A549 (cell line): ENCODE data around the gene SLCO3A1. TPM values are rescaled to one million over a fixed set of nuclear protein-coding genes. Genes with fewer than 3 reads are reported as not detected.

Experiments used
- ATAC-seq, 2 experiments: fragments of 200-7000 bp in 1 of 2; fragments of >200 bp in 1 of 2; cut with Nextera tagmentation in 1 of 2; cut with Tn5 transposase in 1 of 2; 3 replicates each; pipeline versions ENCODE4 v1.8.0 to v1.9.1; 2018 to 2020; ENCODE audit warnings: mild to moderate bottlenecking in 1 of 2, moderate library complexity in 1 of 2
- CTCF ChIA-PET: fragments of 300-600 bp; sonication (Branson Sonifier 250); formaldehyde crosslinking; extraction: SDS; loops from one replicate; lab custom pipeline; 2021; ENCODE audit warnings: antibody characterized with exemption, inconsistent platforms; lab: Yijun Ruan, JAX
- POLR2A ChIA-PET: fragments of 350-600 bp; formaldehyde crosslinking; extraction: SDS; loops from one replicate; lab custom pipeline; 2021; ENCODE audit warnings: antibody characterized with exemption, inconsistent platforms; lab: Yijun Ruan, JAX
- DNase-seq, 2 experiments: peaks; one replicate each; pipeline versions ENCODE4 v3.0.0 to v3.0.0-alpha.2; 2011 to 2016; ENCODE audit warnings: low read depth in 1 of 2, low spot score in 1 of 2
- FAIRE-seq: peaks from 2 replicates; lab custom pipeline; 2011; peaks lifted over from hg19 to GRCh38; lab: Jason Lieb, UNC
- H3K27ac ChIP-seq, 2 experiments: fragments of >200 bp; sonication (Bioruptor Twin); formaldehyde crosslinking; 3 replicates each; pipeline ENCODE4 v1.5.1; 2016 to 2017
- H3K4me1 ChIP-seq: fragments of >200 bp; sonication (Bioruptor Twin); formaldehyde crosslinking; 3 replicates; pipeline ENCODE4 v1.6.1; 2016
- H3K4me2 ChIP-seq: fragments of >200 bp; sonication (Bioruptor Twin); formaldehyde crosslinking; 3 replicates; pipeline ENCODE4 v1.6.1; 2016
- H3K4me3 ChIP-seq: fragments of >200 bp; sonication (Bioruptor Twin); formaldehyde crosslinking; 3 replicates; pipeline ENCODE4 v1.5.1; 2016
- H3K9me3 ChIP-seq: fragments of >200 bp; sonication (Bioruptor Twin); formaldehyde crosslinking; 3 replicates; pipeline ENCODE4 v1.6.1; 2016
- CBX8 ChIP-seq: fragments of 200-600 bp; sonication (generic); IDR thresholded peaks from 2 replicates; pipeline ENCODE4 v1.6.1; 2016
- CHD4 ChIP-seq: fragments of 200-600 bp; sonication (generic); IDR thresholded peaks from 2 replicates; pipeline ENCODE4 v1.6.1; 2016; ENCODE audit warnings: antibody characterized with exemption, mild to moderate bottlenecking, borderline replicate concordance
- ESRRA ChIP-seq: fragments of 150-350 bp; IDR thresholded peaks from 2 replicates; pipeline ENCODE4 v1.6.1; 2014; ENCODE audit warnings: mild to moderate bottlenecking, low read length, borderline replicate concordance
- FOSL2 ChIP-seq, 2 experiments: fragments of 450-650 bp in 1 of 2; fragments of >200 bp in 1 of 2; sonication (Bioruptor Twin) in 1 of 2; formaldehyde crosslinking; IDR thresholded peaks; 2 replicates each; pipeline versions ENCODE4 v1.5.0 to v1.6.1; 2016 to 2020; ENCODE audit warnings: mild to moderate bottlenecking in 1 of 2, moderate library complexity in 1 of 2
- GATA3 ChIP-seq: IDR thresholded peaks from 2 replicates; pipeline ENCODE4 v1.6.1; 2012; ENCODE audit warnings: borderline replicate concordance
- HDAC2 ChIP-seq: fragments of 200-600 bp; sonication (generic); IDR thresholded peaks from 2 replicates; pipeline ENCODE4 v1.6.1; 2016
- HEYL ChIP-seq: fragments of 250-450 bp; sonication (Bioruptor Pico); IDR thresholded peaks from 2 replicates; pipeline ENCODE4 v1.8.0; 2021; ENCODE audit warnings: mild to moderate bottlenecking, moderate library complexity
- JUN ChIP-seq, 2 experiments: fragments of >200 bp; sonication (Bioruptor Twin); formaldehyde crosslinking; IDR thresholded peaks; 2 replicates in 1 of 2; 3 replicates in 1 of 2; pipeline ENCODE4 v1.6.1; 2016 to 2017
- JUNB ChIP-seq: fragments of >200 bp; sonication (Bioruptor Twin); formaldehyde crosslinking; IDR thresholded peaks from 2 replicates; pipeline ENCODE4 v1.6.1; 2016
- KDM5A ChIP-seq: fragments of 200-600 bp; sonication (generic); IDR thresholded peaks from 2 replicates; pipeline ENCODE4 v1.6.1; 2016; ENCODE audit warnings: antibody characterized with exemption, mild to moderate bottlenecking
- MAFK ChIP-seq: fragments of 450-650 bp; IDR thresholded peaks from 2 replicates; pipeline ENCODE4 v1.6.1; 2014; ENCODE audit not compliant: partially characterized antibody
- MAZ ChIP-seq: fragments of 150-350 bp; IDR thresholded peaks from 2 replicates; pipeline ENCODE4 v1.6.1; 2014; ENCODE audit warnings: antibody characterized with exemption, low read depth, low read length, borderline replicate concordance
- POLR2A ChIP-seq: IDR thresholded peaks from 2 replicates; pipeline ENCODE4 v1.6.1; 2012; ENCODE audit warnings: mild to moderate bottlenecking, low read length
- POLR2AphosphoS2 ChIP-seq: conservative IDR thresholded peaks from 2 replicates; pipeline ENCODE4 v1.6.1; 2012; ENCODE audit warnings: low read length, improper control_type of control experiment, inconsistent platforms
- RARB ChIP-seq: fragments of 250-450 bp; sonication (Bioruptor Pico); IDR thresholded peaks from 2 replicates; pipeline ENCODE4 v1.8.0; 2021; ENCODE audit warnings: mild to moderate bottlenecking, moderate library complexity
- RNF2 ChIP-seq: fragments of 200-600 bp; sonication (generic); IDR thresholded peaks from 2 replicates; pipeline ENCODE4 v1.6.1; 2016; ENCODE audit warnings: low read depth, mild to moderate bottlenecking, antibody characterized with exemption, moderate library complexity, borderline replicate concordance
- SMC3 ChIP-seq: fragments of >200 bp; sonication (Bioruptor Twin); formaldehyde crosslinking; IDR thresholded peaks from 3 replicates; pipeline ENCODE4 v1.6.1; 2018; ENCODE audit warnings: inconsistent platforms
- SREBF2 ChIP-seq: fragments of 450-650 bp; IDR thresholded peaks from 2 replicates; pipeline ENCODE4 v1.6.1; 2014; ENCODE audit warnings: mild to moderate bottlenecking, moderate library complexity
- ZC3H11A ChIP-seq: fragments of 450-650 bp; IDR thresholded peaks from 2 replicates; pipeline ENCODE4 v1.6.1; 2014; ENCODE audit warnings: antibody characterized with exemption, mild to moderate bottlenecking
- ZFP36 ChIP-seq: fragments of 450-650 bp; IDR thresholded peaks from 2 replicates; pipeline ENCODE4 v1.6.1; 2014; ENCODE audit warnings: borderline replicate concordance; ENCODE audit not compliant: partially characterized antibody
- WGBS: methylation state at CpG from one replicate; pipeline ENCODE4 v1.1.6; 2017; ENCODE audit errors: missing lambda C conversion rate; 5-methylcytosine and 5-hydroxymethylcytosine counted together
- polyA plus RNA-seq, 4 experiments: library from polyadenylated mRNA; depleted of rRNA in 3 of 4; stranded (reverse); fragments of >200 nt; fragmentation: RNase III in 1 of 4; extraction: RNeasy Plus Mini Kit Qiagen cat#74134 plus additional on column Dnase treatment in 1 of 4; gene quantifications; 2 replicates in 3 of 4; 3 replicates in 1 of 4; pipeline ENCODE4 v1.2.3, GENCODE V29; 2011 to 2017
- TF ChIP-seq, protein P1 (sequence below): IDR thresholded peaks from 2 replicates; pipeline ENCODE4 v1.6.1; 2012; ENCODE audit warnings: low read depth, borderline replicate concordance
- TF ChIP-seq, protein P2 (sequence below): fragments of 250-450 bp; sonication (Bioruptor Pico); IDR thresholded peaks from 2 replicates; pipeline ENCODE4 v1.5.0; 2021; ENCODE audit warnings: mild to moderate bottlenecking, moderate library complexity, borderline replicate concordance
- TF ChIP-seq, protein P3 (sequence below): fragments of 150-350 bp; IDR thresholded peaks from 2 replicates; pipeline ENCODE4 v1.6.1; 2014; ENCODE audit warnings: low read depth, mild to moderate bottlenecking, low read length
- TF ChIP-seq, protein P4 (sequence below): IDR thresholded peaks from 2 replicates; pipeline ENCODE4 v1.6.1; 2012
- TF ChIP-seq, protein P5 (sequence below): fragments of 200-600 bp; sonication (generic); IDR thresholded peaks from 2 replicates; pipeline ENCODE4 v1.6.1; 2016; ENCODE audit warnings: antibody characterized with exemption, mild to moderate bottlenecking, moderate library complexity
- TF ChIP-seq, protein P6 (sequence below): fragments of 250-450 bp; sonication (Bioruptor Pico); IDR thresholded peaks from 2 replicates; pipeline ENCODE4 v1.5.0; 2020; ENCODE audit warnings: low read depth, mild to moderate bottlenecking, moderate library complexity

SLCO3A1 gene
- polyA plus RNA-seq, 2 of the 4 experiments (the other 2 are of a cell fraction) = 16.8 to 17.0 TPM

DNA sequence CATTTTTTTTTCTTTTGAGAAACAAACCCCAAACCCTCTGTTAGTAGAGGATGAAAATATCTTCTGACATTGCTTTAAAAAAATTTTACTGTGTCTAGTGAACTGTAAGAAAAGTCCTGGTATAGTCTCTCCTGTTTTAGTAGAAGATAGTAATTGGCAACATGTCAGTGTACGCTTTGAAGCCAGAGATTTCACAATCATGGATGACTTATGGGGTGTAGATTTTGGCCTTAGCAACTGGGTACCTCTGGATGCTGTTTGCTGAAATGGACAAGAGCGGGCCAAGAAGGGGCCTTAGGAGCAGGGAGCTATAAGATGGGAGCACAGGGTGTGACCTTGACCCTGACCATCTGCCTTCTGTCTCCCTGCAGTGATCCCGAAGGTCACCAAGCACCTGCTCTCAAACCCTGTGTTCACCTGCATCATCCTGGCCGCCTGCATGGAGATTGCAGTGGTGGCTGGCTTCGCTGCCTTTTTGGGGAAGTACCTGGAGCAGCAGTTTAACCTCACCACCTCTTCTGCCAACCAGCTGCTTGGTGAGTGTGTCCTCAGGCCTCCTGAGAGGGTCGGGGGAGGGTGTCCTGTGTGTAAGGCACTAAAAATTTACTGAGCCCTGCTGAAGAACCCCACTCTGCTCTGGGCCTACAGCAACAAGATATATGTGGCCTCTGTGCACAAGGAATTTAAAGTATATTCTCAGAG lies 266.7 kb downstream of the SLCO3A1 start:
- FAIRE-seq = no peak
- 81% methylated on average over 5 of the region's 6 CpGs for WGBS
- POLR2A ChIA-PET = no interaction called here
- Histone ChIP-seq H3K9me3 (0 out of 3 replicates have a peak, but pooled peaks cover 3% of the 10 kb centered on the region), H3K4me2 (no peak overlapping the region), H3K4me1 (no peaks in the 10 kb centered on the region), H3K4me3 (no peak overlapping the region)
- CTCF ChIA-PET = interaction anchor here (0.6 to 1.3 kb wide), 2 partner anchors 30 to 39 kb away, joined by 3 read pairs; no protein-coding TSS in a partner anchor
- no peak for ATAC-seq
- TF ChIP-seq, protein P1, sequence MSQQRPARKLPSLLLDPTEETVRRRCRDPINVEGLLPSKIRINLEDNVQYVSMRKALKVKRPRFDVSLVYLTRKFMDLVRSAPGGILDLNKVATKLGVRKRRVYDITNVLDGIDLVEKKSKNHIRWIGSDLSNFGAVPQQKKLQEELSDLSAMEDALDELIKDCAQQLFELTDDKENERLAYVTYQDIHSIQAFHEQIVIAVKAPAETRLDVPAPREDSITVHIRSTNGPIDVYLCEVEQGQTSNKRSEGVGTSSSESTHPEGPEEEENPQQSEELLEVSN = no peak
- TF ChIP-seq RARB (CRISPR knock-in tag) (no peak), ESRRA (no peak), ZC3H11A (no peak), MAZ (no peak), POLR2AphosphoS2 (no peak), MAFK (no peak), ZFP36 (no peak)
- TF ChIP-seq, protein P2, sequence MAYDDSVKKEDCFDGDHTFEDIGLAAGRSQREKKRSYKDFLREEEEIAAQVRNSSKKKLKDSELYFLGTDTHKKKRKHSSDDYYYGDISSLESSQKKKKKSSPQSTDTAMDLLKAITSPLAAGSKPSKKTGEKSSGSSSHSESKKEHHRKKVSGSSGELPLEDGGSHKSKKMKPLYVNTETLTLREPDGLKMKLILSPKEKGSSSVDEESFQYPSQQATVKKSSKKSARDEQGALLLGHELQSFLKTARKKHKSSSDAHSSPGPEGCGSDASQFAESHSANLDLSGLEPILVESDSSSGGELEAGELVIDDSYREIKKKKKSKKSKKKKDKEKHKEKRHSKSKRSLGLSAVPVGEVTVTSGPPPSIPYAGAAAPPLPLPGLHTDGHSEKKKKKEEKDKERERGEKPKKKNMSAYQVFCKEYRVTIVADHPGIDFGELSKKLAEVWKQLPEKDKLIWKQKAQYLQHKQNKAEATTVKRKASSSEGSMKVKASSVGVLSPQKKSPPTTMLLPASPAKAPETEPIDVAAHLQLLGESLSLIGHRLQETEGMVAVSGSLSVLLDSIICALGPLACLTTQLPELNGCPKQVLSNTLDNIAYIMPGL (CRISPR knock-in tag) = no peak
- TF ChIP-seq, all 56 proteins: peak for 0
- no peak for DNase-seq
- no peak overlapping the region for H3K27ac ChIP-seq

DNA sequence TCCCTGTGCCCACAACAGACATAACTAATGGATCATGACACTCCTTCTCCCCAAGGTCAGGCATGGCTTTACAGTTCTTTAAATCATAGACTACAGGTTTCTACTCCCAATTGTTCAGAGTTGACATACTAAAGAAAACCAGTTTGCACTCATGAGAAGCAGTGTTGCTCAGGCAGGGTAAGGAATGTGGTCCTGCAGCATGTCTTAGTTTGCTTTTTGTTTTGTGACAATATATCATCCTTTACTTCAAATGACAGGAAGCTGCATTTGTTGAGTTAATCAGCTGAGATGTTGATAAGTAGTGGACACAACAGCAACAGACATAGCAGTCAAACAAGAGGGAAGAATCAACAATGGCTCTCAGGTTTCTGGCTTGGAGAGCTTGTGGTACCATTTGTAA lies 267.5 kb downstream of the SLCO3A1 start:
- H3K9me3 ChIP-seq = 0 out of 3 replicates have a peak, but pooled peaks cover 3% of the 10 kb centered on the region
- H3K4me2 ChIP-seq = no peak overlapping the region
- DNase-seq (no peak), ATAC-seq (no peak), FAIRE-seq (peak; percentile 63)
- no peak overlapping the region for H3K27ac ChIP-seq
- ChIA-PET POLR2A (no interaction called here), CTCF (interaction anchor here (0.8 to 1.4 kb wide), 2 partner anchors 12 to 174 kb away, joined by 3 read pairs; no protein-coding TSS in a partner anchor)
- H3K4me3 ChIP-seq = no peak overlapping the region
- no peak for TF ChIP-seq JUN (IDR thresholded peaks at IDR 0.05)
- TF ChIP-seq CBX8 = no peak
- no peak for TF ChIP-seq HEYL (CRISPR knock-in tag)
- TF ChIP-seq GATA3 = no peak
- TF ChIP-seq ZC3H11A = no peak
- TF ChIP-seq, protein P3, sequence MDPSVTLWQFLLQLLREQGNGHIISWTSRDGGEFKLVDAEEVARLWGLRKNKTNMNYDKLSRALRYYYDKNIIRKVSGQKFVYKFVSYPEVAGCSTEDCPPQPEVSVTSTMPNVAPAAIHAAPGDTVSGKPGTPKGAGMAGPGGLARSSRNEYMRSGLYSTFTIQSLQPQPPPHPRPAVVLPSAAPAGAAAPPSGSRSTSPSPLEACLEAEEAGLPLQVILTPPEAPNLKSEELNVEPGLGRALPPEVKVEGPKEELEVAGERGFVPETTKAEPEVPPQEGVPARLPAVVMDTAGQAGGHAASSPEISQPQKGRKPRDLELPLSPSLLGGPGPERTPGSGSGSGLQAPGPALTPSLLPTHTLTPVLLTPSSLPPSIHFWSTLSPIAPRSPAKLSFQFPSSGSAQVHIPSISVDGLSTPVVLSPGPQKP = no peak
- TF ChIP-seq, protein P4, sequence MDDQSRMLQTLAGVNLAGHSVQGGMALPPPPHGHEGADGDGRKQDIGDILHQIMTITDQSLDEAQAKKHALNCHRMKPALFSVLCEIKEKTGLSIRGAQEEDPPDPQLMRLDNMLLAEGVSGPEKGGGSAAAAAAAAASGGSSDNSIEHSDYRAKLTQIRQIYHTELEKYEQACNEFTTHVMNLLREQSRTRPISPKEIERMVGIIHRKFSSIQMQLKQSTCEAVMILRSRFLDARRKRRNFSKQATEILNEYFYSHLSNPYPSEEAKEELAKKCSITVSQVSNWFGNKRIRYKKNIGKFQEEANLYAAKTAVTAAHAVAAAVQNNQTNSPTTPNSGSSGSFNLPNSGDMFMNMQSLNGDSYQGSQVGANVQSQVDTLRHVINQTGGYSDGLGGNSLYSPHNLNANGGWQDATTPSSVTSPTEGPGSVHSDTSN = no peak
- TF ChIP-seq, protein P5, sequence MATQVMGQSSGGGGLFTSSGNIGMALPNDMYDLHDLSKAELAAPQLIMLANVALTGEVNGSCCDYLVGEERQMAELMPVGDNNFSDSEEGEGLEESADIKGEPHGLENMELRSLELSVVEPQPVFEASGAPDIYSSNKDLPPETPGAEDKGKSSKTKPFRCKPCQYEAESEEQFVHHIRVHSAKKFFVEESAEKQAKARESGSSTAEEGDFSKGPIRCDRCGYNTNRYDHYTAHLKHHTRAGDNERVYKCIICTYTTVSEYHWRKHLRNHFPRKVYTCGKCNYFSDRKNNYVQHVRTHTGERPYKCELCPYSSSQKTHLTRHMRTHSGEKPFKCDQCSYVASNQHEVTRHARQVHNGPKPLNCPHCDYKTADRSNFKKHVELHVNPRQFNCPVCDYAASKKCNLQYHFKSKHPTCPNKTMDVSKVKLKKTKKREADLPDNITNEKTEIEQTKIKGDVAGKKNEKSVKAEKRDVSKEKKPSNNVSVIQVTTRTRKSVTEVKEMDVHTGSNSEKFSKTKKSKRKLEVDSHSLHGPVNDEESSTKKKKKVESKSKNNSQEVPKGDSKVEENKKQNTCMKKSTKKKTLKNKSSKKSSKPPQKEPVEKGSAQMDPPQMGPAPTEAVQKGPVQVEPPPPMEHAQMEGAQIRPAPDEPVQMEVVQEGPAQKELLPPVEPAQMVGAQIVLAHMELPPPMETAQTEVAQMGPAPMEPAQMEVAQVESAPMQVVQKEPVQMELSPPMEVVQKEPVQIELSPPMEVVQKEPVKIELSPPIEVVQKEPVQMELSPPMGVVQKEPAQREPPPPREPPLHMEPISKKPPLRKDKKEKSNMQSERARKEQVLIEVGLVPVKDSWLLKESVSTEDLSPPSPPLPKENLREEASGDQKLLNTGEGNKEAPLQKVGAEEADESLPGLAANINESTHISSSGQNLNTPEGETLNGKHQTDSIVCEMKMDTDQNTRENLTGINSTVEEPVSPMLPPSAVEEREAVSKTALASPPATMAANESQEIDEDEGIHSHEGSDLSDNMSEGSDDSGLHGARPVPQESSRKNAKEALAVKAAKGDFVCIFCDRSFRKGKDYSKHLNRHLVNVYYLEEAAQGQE = no peak
- no peak for TF ChIP-seq SREBF2
- TF ChIP-seq CHD4 = no peak
- no peak for TF ChIP-seq RNF2
- TF ChIP-seq KDM5A = no peak
- TF ChIP-seq JUNB = no peak
- no peak for TF ChIP-seq SMC3
- no peak for TF ChIP-seq HDAC2
- TF ChIP-seq, protein P6, sequence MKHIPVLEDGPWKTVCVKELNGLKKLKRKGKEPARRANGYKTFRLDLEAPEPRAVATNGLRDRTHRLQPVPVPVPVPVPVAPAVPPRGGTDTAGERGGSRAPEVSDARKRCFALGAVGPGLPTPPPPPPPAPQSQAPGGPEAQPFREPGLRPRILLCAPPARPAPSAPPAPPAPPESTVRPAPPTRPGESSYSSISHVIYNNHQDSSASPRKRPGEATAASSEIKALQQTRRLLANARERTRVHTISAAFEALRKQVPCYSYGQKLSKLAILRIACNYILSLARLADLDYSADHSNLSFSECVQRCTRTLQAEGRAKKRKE (CRISPR knock-in tag) = no peak
- no peak for TF ChIP-seq POLR2A
- no peak for TF ChIP-seq FOSL2 (IDR thresholded peaks at IDR 0.05)
- TF ChIP-seq FOSL2 (CRISPR knock-in tag; IDR thresholded peaks at IDR 0.05) = no peak
- H3K4me1 ChIP-seq = no peaks in the 10 kb centered on the region
